Loucy (cell line): ENCODE measurements around the gene TAF3.
A peak's percentile ranks its signal among the peaks of the same experiment; 100 is the strongest.

Experiments
- H2AFZ ChIP-seq: fragments of 200-600 bp; sonication (generic); 2 replicates; pipeline ENCODE4 v1.6.0; 2016; ENCODE audit warnings: antibody characterized with exemption, mild to moderate bottlenecking, low read length, moderate library complexity
- H3F3A ChIP-seq: fragments of 200-600 bp; 2 replicates; pipeline ENCODE4 v1.6.0; 2016; ENCODE audit warnings: antibody characterized with exemption, low read depth, mild to moderate bottlenecking
- H3K27me3 ChIP-seq: fragments of 200-600 bp; sonication (generic); 2 replicates; pipeline ENCODE4 v1.6.1; 2014; ENCODE audit warnings: low read length, mild to moderate bottlenecking; ENCODE audit not compliant: insufficient read depth, poor library complexity, severe bottlenecking
- H3K36me3 ChIP-seq: fragments of 200-600 bp; sonication (generic); 2 replicates; pipeline ENCODE4 v1.6.1; 2016; ENCODE audit warnings: low read length; ENCODE audit not compliant: insufficient read depth
- H3K4me1 ChIP-seq: fragments of 200-600 bp; sonication (generic); 2 replicates; pipeline ENCODE4 v1.5.1; 2014; ENCODE audit warnings: low read length, mild to moderate bottlenecking; ENCODE audit not compliant: insufficient read depth, poor library complexity, severe bottlenecking
- H3K4me2 ChIP-seq: fragments of 200-600 bp; sonication (generic); 2 replicates; pipeline ENCODE4 v1.6.0; 2014; ENCODE audit warnings: antibody characterized with exemption, low read length, low read depth, mild to moderate bottlenecking; ENCODE audit not compliant: poor library complexity, severe bottlenecking
- H3K4me3 ChIP-seq: fragments of 200-600 bp; sonication (generic); 2 replicates; pipeline ENCODE4 v1.5.1; 2014; ENCODE audit warnings: low read length, mild to moderate bottlenecking, mixed read lengths; ENCODE audit not compliant: poor library complexity, severe bottlenecking
- H3K79me2 ChIP-seq: fragments of 200-600 bp; sonication (generic); 2 replicates; pipeline ENCODE4 v1.6.1; 2014; ENCODE audit warnings: low read length; ENCODE audit not compliant: insufficient read depth
- H3K9ac ChIP-seq: fragments of 200-600 bp; sonication (generic); 2 replicates; pipeline ENCODE4 v1.6.0; 2014; ENCODE audit warnings: mild to moderate bottlenecking, low read depth, low read length, moderate library complexity; ENCODE audit not compliant: poor library complexity, severe bottlenecking
- H3K9me2 ChIP-seq: fragments of 200-600 bp; sonication (generic); replicated peaks from 2 replicates; pipeline ENCODE4 v1.6.1; 2016; ENCODE audit warnings: low read depth, low read length, mixed read lengths
- H3K9me3 ChIP-seq: fragments of 200-600 bp; sonication (generic); 2 replicates; pipeline ENCODE4 v1.6.1; 2014; ENCODE audit warnings: mild to moderate bottlenecking, antibody characterized with exemption, low read length, low read depth; ENCODE audit not compliant: insufficient read depth
- H4K20me1 ChIP-seq: fragments of 200-600 bp; sonication (generic); 2 replicates; pipeline ENCODE4 v1.6.0; 2014; ENCODE audit warnings: antibody characterized with exemption, low read length, mild to moderate bottlenecking; ENCODE audit not compliant: insufficient read depth, poor library complexity, severe bottlenecking
- CTCF ChIP-seq: fragments of 200-600 bp; sonication (generic); conservative IDR thresholded peaks from 2 replicates; pipeline ENCODE4 v1.5.1; 2014; ENCODE audit warnings: mild to moderate bottlenecking, antibody characterized with exemption, low read length
- EZH2phosphoT487 ChIP-seq: fragments of 200-600 bp; IDR thresholded peaks from 2 replicates; pipeline ENCODE4 v1.6.1; 2018; ENCODE audit warnings: antibody characterized with exemption, mild to moderate bottlenecking, moderate library complexity, borderline replicate concordance

Gene TAF3

DNA sequence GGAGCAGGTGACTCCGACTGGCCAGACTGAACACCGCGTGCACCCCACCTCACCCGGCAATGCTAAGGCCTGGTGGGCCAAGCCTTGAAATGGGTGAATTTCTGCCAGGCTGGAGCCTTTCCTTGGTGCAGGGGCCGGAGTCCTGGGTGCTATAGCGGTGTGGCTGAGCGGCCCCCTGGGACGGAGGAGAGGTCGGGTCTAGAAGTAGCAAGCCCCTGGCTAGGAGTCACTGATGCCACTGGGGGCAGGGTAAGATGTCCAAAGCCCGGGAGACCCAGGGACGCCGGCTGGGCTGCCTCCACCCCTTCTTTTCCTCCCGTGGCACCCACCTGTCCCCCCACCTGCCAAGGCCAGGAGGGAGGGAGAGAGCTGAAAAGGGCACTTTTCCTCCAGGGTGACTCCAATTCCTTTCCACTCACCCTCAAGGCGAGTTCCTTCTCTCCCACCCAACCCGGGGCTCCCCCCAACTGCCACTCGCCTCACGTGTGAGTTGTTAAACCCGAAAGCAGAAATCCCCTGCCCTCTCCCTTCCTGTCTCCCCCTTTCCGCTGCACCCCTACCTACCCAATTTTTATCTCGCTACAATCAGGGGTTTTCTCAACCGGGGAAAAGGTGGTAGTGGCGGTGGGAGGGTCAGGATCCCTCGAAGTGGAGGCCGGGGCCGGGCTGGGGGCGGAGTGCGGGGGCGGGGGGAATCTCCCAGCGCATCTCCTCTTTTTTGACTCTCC lies 230.1 kb downstream of the TAF3 start:
- Histone ChIP-seq H3K4me3 (peak overlapping the region; percentile 65), H3K36me3 (no peaks in the 10 kb centered on the region), H3K4me2 (peak overlapping the region; percentile 70), H3K79me2 (peaks cover under 1% of the 10 kb centered on the region; the same call in 1 of the 2 replicates), H3F3A (no peaks in the 10 kb centered on the region), H4K20me1 (no peaks in the 10 kb centered on the region), H3K9me3 (no peaks in the 10 kb centered on the region), H3K4me1 (peaks cover 35% of the 10 kb centered on the region), H3K9ac (peak overlapping the region; percentile 47), H2AFZ (peak overlapping the region; percentile 58; the same call in 1 of the 2 replicates), H3K27me3 (peaks cover 14% of the 10 kb centered on the region), H3K9me2 (no peaks in the 10 kb centered on the region)
- TF ChIP-seq EZH2phosphoT487: no peak
- no peak for TF ChIP-seq CTCF

DNA sequence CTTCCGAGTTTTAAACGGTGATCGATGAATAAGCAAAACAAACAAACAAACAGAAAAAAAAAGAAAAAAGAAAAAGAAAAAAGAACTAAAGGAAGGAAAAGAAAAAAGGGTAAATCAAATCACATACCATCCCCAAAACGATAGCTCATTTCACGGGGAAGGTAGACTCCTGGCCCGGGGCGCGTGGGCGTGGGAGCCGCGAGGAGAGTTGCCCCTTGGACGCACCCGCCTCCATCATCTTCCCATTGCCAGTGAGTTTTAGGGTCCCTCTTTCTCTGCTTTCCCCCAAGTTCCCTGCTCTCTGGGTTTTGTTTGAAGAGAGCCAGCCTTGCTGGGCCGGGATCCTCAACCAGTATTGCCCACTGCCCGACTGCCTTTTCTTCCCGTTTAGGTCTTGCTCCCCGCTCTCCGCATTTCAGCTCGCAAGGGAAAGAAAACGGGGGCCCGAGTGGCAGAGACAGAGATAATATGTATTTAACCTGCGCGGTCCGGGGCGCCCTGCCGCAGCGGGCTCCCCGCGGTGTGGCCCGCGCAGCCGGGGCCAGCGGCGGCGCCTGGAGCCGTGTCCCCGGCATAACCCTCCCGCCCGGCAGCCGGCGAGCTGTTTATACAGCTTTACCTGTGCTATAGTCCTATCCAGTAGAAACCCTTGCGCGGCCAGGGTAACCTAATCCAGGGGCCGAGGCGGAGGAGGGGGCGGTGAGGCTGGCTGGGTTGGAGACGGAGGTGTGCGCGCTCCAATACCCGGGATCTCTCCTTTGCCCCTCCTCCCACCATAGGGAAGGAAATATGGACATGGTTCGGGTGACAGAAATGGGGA lies 230.9 kb downstream of the TAF3 start:
- Histone ChIP-seq H4K20me1 (no peaks in the 10 kb centered on the region), H3K9ac (peak overlapping the region; percentile 47), H3K79me2 (peaks cover 8% of the 10 kb centered on the region), H3K4me1 (peaks cover 35% of the 10 kb centered on the region), H2AFZ (peak overlapping the region; percentile 58; the same call in 1 of the 2 replicates), H3K9me2 (no peaks in the 10 kb centered on the region), H3K36me3 (no peaks in the 10 kb centered on the region), H3F3A (no peaks in the 10 kb centered on the region), H3K27me3 (peaks cover 14% of the 10 kb centered on the region), H3K9me3 (no peaks in the 10 kb centered on the region), H3K4me3 (peak overlapping the region; percentile 65), H3K4me2 (peak overlapping the region; percentile 70)
- no peak for TF ChIP-seq CTCF
- no peak for TF ChIP-seq EZH2phosphoT487

GRCh38 chr10:8049865-8050555 lies 231.7 kb downstream of the TAF3 start:
- no peak overlapping the region for H3K4me2 ChIP-seq
- H3K79me2 ChIP-seq: peaks cover 14% of the 10 kb centered on the region

More at GRCh38 chr10:8049865-8050555, 231.7 kb downstream of the TAF3 start:
- Histone ChIP-seq H4K20me1 (peaks cover 5% of the 10 kb centered on the region), H3K9me2 (no peaks in the 10 kb centered on the region), H2AFZ (no peak overlapping the region), H3K9me3 (no peaks in the 10 kb centered on the region), H3K9ac (no peak overlapping the region), H3F3A (no peaks in the 10 kb centered on the region), H3K36me3 (no peaks in the 10 kb centered on the region), H3K27me3 (peaks cover 14% of the 10 kb centered on the region), H3K4me3 (no peak overlapping the region), H3K4me1 (peaks cover 35% of the 10 kb centered on the region)
- TF ChIP-seq CTCF (no peak), EZH2phosphoT487 (no peak)
